GM21423 (cell line): ENCODE measurements around the gene VAV2.
"Not testable (repeated sequence)": the region's sequence is repeated elsewhere in the genome, so short reads cannot be mapped to it uniquely, and the experiment has no call there.

Source experiments
- ATAC-seq: cut with Tn5 transposase; IDR thresholded peaks from one replicate; pipeline ENCODE4 v1.9.1; 2021; ENCODE audit warnings: mild to moderate bottlenecking, moderate library complexity; ENCODE audit not compliant: unreplicated experiment

VAV2 gene

DNA sequence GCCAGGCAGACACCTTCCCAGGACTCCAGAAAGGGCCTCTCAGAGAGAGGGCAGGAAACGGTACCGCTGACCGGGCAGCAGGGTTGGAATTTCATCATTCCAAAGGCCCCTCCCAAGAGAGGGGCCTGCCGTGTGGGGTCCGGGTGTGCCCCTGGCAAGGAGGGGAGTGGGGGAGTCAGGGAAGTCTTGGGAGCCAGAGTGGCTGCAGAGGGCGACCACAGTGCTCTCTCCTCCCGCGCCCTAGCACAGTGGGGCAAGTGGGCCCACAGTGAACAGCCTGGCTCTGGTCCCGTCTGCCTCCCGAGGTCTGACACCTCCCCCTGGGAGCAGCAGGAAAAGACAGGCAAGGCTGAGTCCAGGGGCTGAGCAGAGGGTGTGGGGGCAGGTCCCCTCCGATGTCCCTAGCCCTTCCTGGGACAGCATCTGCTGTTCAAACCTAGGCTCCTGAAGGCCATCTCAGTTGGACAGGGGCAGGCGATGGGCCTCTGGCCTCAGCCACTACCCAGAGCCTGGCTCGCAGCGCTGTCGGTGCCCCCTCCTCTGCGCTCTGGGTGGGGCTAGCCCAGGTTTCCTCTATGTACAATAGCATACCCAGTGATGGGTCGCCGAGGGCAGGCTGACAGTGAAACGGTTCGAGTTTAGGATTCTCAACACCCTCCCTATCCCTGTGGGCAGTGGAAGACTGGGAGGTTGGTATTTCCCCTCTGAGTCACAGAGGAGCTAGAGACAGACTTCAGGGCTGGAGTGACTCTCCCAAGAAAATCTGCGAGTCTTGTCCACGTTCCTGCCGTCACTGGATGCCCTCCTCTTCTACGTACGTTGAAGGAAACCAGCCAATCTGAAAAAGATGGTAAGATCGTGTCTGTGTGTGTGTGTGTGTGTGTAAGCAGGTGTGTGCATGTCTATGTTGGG lies 228.6 kb downstream of the VAV2 start:
- ATAC-seq = no peak

- no peak for ATAC-seq
Measured at GRCh38 chr9:133762488-133763271, 229.4 kb downstream of the VAV2 start.

- ATAC-seq = no peak
Measured at GRCh38 chr9:133761641-133762248, 230.4 kb downstream of the VAV2 start.

GRCh38 chr9:133760713-133761290 lies 231.3 kb downstream of the VAV2 start:
- ATAC-seq = no peak

DNA sequence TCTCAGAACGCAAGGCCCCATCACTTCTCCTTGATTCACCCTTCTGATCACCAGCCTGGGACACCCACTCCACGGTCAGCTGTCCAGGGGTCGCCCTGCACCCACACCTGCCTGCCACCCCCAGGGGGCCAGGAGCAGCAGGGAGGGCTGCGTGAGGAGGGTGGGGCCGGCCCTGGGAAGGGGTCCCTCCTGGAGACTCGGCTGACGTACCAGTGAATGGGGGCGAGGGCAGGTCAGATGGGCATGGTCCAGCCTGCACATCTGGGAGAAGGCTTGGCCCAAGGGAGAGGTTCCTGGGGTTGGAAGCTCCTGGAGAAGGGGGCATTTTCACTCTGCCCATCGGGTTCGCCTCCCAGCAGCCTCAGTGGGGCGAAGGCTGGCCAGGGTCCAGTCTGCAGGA lies 232.2 kb downstream of the VAV2 start:
- no peak for ATAC-seq

DNA sequence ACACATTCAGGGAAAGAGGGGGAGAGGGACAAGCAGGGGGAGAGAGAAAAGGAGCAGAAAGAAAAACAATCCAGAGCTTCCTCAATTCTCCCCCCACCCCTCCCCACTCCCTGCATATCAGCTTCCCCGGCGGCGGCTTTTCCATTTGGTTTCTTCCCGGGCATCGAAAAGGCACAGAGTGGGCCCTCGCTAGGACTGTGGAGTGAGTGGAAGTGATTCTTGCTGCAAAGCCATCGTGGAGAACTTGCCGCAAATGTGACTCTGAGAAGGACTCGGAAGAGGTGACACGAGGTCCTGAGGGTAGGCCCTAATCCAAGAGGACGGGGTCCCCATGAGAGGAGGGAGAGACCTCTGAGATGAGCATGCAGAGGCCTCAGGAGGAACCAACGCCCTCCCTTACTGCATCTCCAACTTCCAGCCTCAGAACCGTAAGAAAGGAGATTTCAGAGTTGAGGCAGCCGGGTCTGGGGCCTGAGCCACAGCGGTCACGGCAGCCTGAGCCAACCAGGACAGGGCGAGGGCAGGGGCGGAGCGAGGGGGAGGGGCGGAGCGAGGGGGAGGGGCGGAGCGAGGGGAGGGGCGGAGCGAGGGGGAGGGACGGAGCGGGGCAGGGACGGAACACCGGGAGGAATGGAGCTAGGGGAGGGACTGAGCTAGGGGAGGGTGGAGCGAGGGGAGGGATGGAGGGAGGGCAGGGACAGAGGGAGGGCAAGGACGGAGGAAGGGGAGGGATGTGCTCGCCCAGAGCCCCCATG lies 232.8 kb downstream of the VAV2 start:
- ATAC-seq = no peak

DNA sequence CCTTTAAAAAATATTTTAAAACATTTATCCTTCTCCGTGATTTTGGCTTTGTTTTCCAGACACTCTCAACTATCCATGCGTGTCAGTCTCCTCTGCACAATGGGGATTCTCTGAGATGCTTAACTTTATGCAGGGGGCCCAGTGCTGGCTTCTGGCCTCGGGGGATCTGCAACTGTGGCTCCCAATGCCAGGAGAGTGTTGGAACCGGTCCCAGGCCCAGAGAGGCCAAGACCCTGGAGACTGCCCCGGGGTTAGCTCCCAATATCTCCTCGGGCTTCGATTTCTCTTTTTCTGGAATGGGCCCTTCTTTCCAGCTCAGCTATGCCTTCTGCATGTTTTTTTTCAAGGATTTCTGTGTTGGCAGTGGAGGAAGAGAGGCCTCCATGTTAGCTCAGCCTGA lies 233.9 kb downstream of the VAV2 start:
- no peak for ATAC-seq

GRCh38 chr9:133754688-133755227 lies 237.4 kb downstream of the VAV2 start:
- no peak for ATAC-seq

- ATAC-seq = no peak
Measured at GRCh38 chr9:133754187-133754586, 237.9 kb downstream of the VAV2 start.

DNA sequence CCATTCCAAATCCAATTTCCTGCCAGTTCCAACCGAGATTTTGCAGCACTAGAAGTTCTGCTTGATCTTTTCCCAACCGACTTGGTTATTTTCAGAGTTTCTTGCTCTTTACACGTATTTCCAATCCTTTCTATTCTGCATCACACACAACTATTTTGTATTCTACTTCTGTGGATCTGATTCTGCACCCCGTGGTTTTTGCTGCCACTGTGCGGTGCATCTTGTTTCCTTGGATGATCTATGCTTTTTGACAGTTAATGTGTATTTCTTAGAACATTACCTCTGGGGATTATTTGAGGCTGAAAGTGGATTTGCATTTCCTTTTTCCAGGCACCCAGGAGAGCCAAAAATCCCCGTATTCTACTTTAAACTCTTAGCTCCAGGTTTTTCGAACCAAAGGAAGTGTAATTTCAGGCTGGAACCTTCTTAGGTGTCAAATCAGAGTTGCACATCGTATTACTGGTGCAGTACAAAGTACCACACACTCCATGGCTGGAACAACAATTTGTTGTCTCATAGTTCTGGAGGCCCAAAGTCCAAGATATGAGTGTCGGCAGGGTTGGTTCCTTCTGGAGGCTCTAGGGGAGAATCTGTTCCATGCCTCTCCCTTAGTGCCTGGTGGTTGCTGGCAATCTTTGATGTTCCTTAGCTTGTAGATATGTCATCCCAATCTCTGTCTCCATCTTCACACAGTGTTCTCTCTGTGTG lies 239.2 kb downstream of the VAV2 start:
- no peak for ATAC-seq

- no peak for ATAC-seq
Measured at GRCh38 chr9:133750982-133751649, 241.0 kb downstream of the VAV2 start.

DNA sequence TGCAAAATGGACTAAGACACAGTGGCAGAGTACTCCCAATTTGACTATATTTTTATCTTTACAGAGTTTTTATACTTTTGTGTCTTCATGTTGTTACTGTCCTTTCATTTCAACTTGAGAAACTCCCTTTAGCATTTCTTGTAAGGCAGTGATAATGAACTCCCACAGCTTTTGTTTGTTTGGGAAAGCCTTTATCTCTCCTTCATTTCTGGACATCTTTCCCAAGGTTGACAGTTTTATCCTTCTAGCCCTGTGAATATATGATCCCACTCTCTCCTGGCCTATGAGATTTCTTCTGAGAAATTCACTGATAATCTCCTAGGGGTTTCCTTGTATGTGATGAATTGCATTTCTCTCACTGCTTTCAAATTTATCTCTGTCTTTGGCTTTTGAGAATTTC lies 244.8 kb downstream of the VAV2 start:
- ATAC-seq = no peak

DNA sequence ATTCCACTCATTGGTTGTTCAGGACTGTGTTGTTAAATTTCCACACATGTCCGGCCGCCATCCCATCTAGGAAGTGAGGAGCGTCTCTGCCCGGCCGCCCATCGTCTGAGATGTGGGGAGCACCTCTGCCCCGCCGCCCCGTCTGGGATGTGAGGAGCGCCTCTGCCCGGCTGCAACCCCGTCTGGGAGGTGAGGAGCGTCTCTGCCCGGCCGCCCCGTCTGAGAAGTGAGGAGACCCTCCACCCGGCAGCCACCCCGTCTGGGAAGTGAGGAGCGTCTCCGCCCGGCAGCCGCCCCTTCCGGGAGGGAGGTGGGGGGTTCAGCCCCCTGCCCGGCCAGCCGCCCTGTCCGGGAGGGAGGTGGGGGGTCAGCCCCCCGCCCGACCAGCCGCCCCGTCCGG lies 247.6 kb downstream of the VAV2 start:
- not testable (repeated sequence) for ATAC-seq

GRCh38 chr9:133742849-133743444 lies 249.2 kb downstream of the VAV2 start:
- peak; percentile 54 for ATAC-seq

DNA sequence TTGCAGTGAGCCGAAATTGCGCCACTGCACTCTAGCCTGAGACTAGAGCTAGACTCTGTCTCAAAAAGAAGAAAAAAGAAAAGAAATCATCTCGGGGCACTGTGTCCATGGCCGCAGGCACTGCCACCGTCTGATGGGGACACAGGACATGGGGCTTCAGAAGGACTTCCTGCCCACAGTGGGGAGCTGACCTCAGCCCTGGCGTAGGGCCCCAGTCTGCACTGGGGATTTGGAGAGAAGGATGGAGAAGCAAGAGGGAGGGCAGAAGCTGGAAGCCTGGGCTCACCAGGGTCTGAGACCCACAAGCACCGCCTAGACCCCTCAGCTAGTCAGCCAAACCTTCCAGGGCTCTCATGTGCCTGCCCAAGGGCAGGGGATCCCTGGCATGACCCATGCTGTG lies 249.9 kb downstream of the VAV2 start:
- no peak for ATAC-seq

- no peak for ATAC-seq
Measured at GRCh38 chr9:133741716-133742115, 250.4 kb downstream of the VAV2 start.

GRCh38 chr9:133740911-133741310 lies 251.2 kb downstream of the VAV2 start:
- ATAC-seq = no peak

DNA sequence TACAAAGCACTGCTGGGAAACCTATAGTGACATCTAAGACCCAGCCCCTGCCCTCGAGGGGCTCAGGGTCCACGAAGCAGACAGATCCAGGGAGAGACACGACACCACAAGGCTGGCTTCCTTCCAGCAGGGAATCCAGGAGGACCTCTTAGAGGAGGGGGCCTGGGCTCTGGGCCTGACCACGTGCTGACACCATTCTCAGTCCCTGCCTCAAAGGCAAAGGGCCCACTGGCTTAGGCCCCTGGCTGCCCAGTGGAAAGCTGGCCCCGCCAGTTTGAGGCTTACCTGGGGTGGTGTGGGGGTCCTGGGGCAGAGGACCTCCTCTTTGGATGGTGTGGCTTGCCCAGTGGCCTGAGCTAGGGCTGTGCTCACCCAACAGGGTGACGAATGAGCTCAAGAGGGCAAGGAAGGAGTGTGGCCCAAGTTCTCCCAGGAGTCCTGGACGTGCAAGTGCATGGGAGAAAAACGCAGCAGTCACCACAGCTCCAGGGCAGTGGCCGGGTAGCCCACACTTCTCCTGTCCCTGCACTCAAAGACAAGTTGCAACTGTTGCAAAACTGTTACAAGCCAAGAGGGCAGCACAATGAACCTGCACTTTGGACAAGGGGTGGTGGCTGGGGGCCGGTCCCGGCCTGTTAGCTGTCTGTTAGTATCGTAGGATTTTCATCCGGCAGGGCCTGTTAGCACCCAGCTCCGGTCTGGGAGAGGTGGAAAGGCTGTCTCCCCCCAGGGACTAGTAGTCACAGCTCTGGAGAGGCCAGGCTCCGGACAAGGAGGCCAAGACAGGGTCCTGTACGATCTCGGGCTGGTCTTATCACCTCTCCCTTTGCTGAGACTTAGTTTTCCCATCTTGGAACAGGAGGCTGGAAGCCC lies 252.5 kb downstream of the VAV2 start:
- no peak for ATAC-seq
